GM12891 (cell line): ENCODE results near the gene CDC14B.

Source experiments
- PAX5 ChIP-seq: IDR thresholded peaks from 2 replicates; pipeline ENCODE4 v1.6.1; 2011; ENCODE audit warnings: low read length, moderate library complexity, mild to moderate bottlenecking; ENCODE audit not compliant: insufficient read depth, severe bottlenecking
- POLR2A ChIP-seq: IDR thresholded peaks from 2 replicates; pipeline ENCODE4 v1.6.1; 2011; ENCODE audit warnings: low read depth, low read length, control low read depth
- POLR2AphosphoS5 ChIP-seq: IDR thresholded peaks from 2 replicates; pipeline ENCODE4 v1.6.1; 2011; ENCODE audit warnings: low read depth, low read length, control low read depth
- POU2F2 ChIP-seq: IDR thresholded peaks from 2 replicates; pipeline ENCODE4 v1.6.1; 2011; ENCODE audit warnings: low read depth, mild to moderate bottlenecking, control low read depth, low read length, moderate library complexity
- TAF1 ChIP-seq: IDR thresholded peaks from 2 replicates; pipeline ENCODE4 v1.6.1; 2011; ENCODE audit warnings: low read depth, low read length, control low read depth

GRCh38 chr9:96514108-96514799 is 105.4 kb downstream of the CDC14B start:
- TF ChIP-seq POLR2A (no peak), POLR2AphosphoS5 (no peak), TAF1 (no peak), PAX5 (no peak), POU2F2 (no peak)
